Erythroblast (primary cell): Measurements from ENCODE around the gene RPS6KA1.

Source experiments
- GATA1 ChIP-seq: IDR thresholded peaks from 2 replicates; pipeline ENCODE4 v1.6.1; 2011; ENCODE audit warnings: low read depth, mild to moderate bottlenecking, control low read depth, low read length, moderate library complexity
- POLR2A ChIP-seq: IDR thresholded peaks from 2 replicates; pipeline ENCODE4 v1.6.1; 2011; ENCODE audit warnings: mild to moderate bottlenecking, low read length

DNA sequence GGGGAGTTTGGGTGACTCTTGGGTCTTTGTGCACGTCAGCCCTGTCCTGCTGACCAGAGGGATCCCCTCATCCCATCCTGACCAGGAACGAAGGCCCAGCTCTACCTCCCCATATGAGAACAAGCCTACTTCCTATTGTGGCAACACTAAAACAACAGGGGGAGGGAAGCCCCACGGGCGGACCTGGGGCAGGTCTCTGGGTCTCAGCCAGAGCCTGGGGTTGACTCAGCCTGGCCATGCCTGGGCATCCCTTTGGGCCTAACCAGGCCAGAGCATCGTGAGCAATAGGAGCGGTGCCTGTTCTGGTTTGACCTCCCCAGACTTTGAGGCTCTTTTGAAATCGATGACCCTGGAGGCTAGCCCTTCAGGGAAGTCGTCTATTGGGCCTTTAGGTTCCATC lies 16.8 kb downstream of the RPS6KA1 start:
- TF ChIP-seq POLR2A (no peak), GATA1 (no peak)
